HG03442 (cell line): Measurements from ENCODE around the gene SAE1.
"Not testable (repeated sequence)": the region's sequence is repeated elsewhere in the genome, so short reads cannot be mapped to it uniquely, and the experiment has no call there.

Experiments
- ATAC-seq: cut with Tn5 transposase; IDR thresholded peaks from one replicate; pipeline ENCODE4 v1.9.1; 2021; ENCODE audit warnings: mild to moderate bottlenecking, moderate library complexity; ENCODE audit not compliant: unreplicated experiment

SAE1 gene

DNA sequence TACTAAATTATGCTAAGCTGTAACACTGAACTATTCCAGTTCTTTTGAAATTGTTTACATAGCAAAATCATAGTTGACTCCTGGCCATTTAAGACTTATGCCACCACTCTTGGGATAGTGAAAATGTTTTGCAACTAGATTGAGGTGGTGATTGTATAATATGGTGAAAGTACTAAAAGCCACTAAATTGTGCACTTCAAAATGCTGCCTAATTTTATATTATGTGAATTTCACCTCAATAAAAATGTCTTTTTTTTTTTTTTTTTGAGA is 5.0 kb upstream of the SAE1 start:
- no peak for ATAC-seq

DNA sequence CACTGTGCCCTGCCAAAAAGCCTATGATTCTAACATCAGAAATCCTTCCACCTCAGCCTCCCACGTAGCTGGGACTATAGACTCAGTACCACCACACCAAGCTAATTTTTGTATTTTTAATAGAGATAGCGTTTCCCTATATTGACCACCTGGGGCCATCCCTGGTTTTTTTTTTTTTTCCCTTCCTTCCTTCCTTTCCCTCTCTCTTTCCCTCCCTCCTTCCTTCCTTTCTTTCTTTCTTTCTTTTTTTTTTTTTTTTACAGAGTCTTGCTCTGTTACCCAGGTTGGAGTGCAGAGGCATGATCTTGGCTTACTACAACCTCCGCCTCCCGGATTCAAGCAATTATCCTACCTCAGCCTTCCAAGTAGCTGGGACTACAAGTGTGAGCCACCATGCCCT is 1.1 kb upstream of the SAE1 start:
- no peak for ATAC-seq

DNA sequence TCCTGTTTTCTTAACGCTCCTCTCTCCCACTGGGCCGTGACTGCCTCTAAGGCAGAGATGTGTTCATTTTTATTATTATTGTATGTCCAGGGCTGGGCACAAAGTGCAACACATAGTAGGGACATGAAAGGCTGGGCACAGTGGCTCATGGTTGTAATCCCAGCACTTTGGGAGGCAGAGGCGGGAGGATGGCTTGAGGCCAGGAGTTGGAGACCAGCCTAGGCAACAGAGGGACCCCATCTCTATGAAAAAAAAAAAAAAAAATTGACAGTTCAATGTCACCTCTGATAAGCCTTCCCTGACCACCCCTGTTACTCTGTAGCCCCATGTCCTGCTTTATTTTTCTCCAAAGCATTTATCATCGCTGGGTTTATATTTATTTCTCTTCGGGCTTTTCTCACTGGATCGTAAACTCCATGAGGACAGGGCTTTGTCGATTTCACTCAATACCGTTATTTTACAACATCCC is 481 bp upstream of the SAE1 start:
- ATAC-seq = no peak

DNA sequence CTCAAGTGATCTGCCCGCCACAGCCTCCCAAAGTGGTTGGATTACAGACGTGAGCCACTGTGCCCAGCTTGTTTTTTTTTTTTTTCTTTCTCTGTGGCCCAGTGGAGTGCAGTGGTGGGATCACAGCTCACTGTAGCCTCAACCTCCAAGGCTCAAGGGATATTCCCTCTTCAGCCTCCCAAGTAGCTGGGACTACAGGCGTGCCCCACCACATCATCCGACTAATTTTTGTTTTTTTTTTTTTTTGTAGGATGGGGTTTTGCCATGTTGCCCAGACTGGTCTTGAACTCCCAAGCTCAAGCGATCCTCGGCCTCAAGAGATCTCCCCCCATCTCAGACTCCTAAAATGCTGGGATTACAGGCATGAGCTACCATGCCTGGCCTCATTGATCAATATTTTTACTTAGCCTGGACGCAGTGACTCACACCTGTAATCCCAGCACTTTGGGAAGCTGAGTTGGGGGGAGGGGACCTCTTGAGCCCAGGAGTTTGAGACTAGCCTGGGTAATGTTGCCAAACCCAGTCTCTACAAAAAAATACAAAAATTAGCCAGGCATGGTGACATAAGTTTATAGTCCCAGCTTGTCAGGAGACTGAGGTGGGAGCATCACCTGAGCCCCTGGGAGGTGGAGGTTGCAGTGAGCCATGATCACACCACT is 1.7 kb downstream of the SAE1 start:
- no peak for ATAC-seq

DNA sequence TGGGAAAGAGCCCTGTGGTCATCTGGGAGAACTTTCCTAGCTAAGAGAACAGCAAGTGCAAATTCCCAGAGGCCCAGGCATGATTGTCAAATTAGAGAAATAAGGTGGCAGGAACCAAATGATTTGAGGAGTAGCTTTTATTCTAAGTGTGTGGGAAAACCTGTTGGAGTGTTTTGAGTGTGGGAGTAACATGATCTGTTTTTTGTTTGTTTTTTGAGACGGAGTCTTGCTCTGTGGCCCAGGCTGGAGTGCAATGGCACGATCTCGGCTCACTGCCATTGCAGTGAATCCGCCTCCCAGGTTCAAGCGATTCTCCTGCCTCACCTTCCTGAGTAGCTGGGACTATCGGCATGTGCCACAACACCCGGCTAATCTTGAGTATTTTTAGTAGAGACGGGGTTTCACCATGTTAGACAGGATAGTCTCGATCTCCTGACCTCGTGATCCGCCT is 2.4 kb downstream of the SAE1 start:
- no peak for ATAC-seq

- no peak for ATAC-seq
These were observed 3.9 kb downstream of the SAE1 start for GRCh38 chr19:47134545-47134944.

- no peak for ATAC-seq
These were observed 4.5 kb downstream of the SAE1 start for GRCh38 chr19:47135156-47135555.

- ATAC-seq = not testable (repeated sequence)
These were observed 10.6 kb downstream of the SAE1 start for GRCh38 chr19:47141252-47141651.

DNA sequence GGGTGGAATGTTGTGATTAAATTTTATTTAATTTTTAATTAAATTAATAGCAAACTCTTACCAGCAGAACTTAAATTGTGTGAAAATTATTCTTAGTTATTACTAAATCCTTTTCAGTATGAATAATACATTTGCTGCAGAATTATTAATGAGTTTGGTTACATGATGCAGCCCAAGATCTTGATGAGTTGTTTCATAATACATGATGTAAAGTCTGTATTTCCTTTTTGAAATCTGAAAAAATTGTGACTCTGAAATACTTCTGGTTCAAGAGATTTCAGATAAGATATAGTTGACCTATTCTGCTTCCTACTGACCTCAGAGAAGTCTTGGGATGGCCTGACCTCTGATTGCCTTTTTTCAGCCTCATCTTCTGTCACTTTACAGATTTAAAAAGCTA is 11.1 kb downstream of the SAE1 start:
- ATAC-seq = no peak

- no peak for ATAC-seq
These were observed 12.1 kb downstream of the SAE1 start for GRCh38 chr19:47142779-47143178.

DNA sequence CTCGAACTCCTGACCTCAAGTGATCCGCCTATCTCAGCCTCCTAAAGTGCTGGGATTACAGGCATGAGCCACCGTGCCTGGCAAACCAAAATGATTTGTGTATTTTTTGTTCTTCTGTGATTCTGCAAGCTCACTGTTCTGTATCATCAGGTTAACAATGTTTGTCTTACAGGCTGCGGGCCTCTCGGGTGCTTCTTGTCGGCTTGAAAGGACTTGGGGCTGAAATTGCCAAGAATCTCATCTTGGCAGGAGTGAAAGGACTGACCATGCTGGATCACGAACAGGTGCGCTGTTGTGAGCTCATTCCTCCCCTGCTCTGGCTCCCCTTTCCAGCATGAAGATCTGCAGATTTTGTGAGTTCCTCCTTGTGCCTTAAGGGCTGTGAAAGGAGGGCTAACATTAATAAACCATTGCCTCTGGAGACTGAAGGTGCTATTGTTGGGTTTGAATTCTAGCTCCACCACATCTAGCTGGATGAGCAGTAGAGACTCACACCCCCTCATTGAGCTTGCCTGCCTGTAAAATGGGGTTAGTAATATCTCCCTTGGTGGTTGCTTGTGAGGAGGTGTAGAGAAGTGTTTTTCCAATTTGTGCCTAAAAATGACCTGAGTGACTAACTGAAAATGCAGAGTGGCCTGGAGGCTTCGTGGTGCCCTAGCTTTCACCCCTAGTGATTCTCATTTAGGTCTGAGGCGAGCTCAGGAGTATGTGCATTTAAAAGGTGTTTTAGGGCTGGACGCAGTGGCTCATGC is 12.9 kb downstream of the SAE1 start:
- no peak for ATAC-seq

DNA sequence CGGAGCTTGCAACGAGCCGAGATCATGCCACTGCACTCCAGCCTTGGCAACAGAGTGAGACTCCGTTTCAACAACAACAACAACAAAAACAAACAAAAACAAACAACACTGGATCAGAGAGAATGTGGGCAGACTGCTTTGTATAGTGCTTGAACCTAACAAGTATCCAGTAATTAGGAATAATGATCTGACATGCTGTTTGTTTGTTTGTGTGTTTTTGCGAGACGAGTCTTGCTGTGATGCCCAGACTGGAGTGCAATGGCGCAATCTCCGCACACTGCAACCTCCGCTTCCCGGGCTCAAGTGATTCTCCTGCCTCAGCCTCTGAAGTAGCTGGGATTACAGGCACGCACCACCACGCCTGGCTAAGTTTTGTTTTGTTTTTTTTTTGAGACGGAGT is 14.0 kb downstream of the SAE1 start:
- no peak for ATAC-seq

- no peak for ATAC-seq
These were observed 15.2 kb downstream of the SAE1 start for GRCh38 chr19:47145639-47146486.

DNA sequence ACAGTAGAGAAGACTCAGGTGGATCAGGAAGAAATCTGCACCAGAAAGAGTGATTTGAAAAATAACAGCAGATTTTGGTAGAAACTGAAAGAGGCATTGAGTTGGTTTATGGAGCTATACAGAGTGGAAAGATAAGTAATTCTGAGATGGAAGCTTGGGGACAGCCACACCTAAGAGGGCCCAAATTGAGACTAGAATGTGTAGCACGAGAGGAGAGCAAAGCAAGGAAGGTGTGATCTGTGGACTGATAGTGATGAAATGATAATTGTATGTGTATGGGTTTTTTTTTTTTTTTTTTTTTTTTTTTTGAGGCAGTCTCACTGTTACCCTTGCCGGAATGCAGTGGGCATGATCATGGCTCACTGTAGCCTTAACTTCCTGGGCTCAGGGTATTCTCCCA is 16.3 kb downstream of the SAE1 start:
- no peak for ATAC-seq

DNA sequence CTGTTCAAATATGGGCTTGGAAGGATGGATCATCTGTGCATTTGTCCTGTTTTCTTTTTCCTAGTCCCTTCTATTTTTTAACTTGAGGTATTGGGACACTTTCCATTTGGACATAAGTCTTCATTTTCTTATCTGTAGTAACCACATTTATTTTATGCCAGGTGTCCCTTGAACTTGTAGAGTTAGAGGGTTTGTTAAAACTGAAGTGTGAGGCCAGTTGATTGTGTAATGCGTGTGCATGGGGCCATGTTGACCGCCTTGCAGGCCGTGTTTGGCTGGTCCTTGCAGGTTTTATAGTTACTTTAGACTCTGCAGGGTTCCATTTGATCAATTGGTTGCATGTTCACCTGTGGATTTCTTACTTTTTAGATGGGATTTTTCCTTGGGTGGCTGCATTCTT is 21.0 kb downstream of the SAE1 start:
- ATAC-seq = no peak

- no peak for ATAC-seq
These were observed 21.6 kb downstream of the SAE1 start for GRCh38 chr19:47152205-47152604.

GRCh38 chr19:47152632-47153031 is 22.0 kb downstream of the SAE1 start:
- ATAC-seq = no peak

- ATAC-seq = no peak
These were observed 22.6 kb downstream of the SAE1 start for GRCh38 chr19:47153266-47153665.

DNA sequence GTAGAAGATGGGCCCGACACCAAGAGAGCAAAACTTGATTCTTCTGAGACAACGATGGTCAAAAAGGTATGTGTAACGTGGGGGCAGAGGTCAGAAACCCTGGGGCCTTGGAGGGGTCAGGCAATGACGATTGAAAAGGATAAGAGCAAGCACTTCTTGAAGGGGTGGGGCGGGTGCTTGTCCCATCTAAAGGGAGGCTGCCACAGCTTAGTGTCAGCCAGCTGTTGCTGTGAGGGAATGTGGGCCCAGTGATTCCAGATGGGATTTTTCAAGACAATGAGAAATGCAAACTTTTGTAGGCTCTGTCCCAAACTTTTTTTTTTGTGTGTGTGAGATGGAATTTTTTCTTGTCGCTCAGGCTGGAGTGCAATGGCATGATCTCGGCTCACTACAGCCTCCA is 24.5 kb downstream of the SAE1 start:
- no peak for ATAC-seq

DNA sequence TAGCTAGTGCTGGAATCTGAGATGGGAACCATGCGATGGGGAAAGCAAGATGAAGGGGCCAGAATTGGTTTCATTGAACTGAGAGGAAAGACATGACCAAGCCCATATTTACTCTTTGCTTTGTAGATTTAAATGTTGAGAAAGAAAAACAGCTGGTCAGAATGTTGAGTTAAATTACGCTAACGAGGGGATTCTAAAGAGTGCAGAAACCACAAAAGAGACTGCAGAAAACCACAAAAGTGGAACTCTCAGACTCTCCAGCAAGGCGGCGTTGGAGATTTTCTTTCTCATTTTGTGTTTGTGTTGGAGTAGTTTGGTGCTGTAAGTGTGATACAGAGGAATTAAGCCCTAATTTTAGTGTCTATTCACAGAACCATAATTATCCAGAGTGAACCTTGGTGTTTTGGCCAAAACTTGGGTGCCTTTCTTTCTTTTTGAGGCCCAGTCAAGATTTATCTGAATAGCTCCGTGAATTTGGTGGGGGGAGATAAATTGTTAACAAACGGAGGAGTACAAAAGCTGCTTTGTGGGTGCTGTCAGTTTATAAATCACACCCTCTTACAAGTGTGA is 26.3 kb downstream of the SAE1 start:
- no peak for ATAC-seq
